ENCODE measurements around the gene ALKAL2. TPM values are rescaled to one million over a fixed set of nuclear protein-coding genes. Genes with fewer than 3 reads are reported as not detected.

Gene ALKAL2
- total and polyA plus RNA-seq, 10 of the 15 experiments (the other 5 are each of a cell fraction or from before 2014, with no cell fraction given): 0.11 to 0.29 (median 0.11) TPM; not detected in 7

GRCh38 chr2:290090-290722, 2.3 kb upstream of the ALKAL2 start:
- RAD21 ChIA-PET (ENCODE audit: unreplicated experiment): interaction anchor here (1.1 to 1.7 kb wide), 6 partner anchors 29 to 342 kb away, joined by 3 to 7 read pairs (median 4); no protein-coding TSS in a partner anchor
- intact Hi-C loops (cut with micrococcal nuclease; ENCODE audit: unreplicated experiment) (loop anchor here (1.0 kb wide), 2 partner anchors 44 to 118 kb away; no protein-coding TSS in a partner anchor), in situ Hi-C loops (cut with MboI) (no loop called here)
- Histone ChIP-seq H3K9me3 (replicated peaks; ENCODE audit: control insufficient read depth, insufficient read depth, low read length) (no peaks in the 10 kb centered on the region), H3K4me2 (ENCODE audit: control insufficient read depth, insufficient read depth) (peak overlapping the region; percentile 54; the same call in 1 of the 2 replicates), H3K4me1 (ENCODE audit: control insufficient read depth, insufficient read depth, low read length) (no peaks in the 10 kb centered on the region), H3K36me3 (ENCODE audit: control insufficient read depth in 2 of 2, insufficient read depth in 2 of 2, low read length in 1 of 2) (no peaks in the 10 kb centered on the region), H3K27ac (ENCODE audit: control insufficient read depth, insufficient read depth) (no peak overlapping the region), H4K20me1 (ENCODE audit: control insufficient read depth, insufficient read depth) (no peaks in the 10 kb centered on the region), H3K4me3 (peak overlapping the region; percentile 20; the same call in 1 of the 2 replicates), H3K79me2 (ENCODE audit: control insufficient read depth, insufficient read depth, low read length) (no peaks in the 10 kb centered on the region), H2AFZ (ENCODE audit: control insufficient read depth, low read depth, low read length) (no peak overlapping the region), H3K27me3 (replicated peaks in 1 of 2; ENCODE audit: control insufficient read depth in 2 of 2, insufficient read depth in 2 of 2, low read length in 1 of 2) (peaks cover 2 to 3% of the 10 kb centered on the region in 2 experiments; a peak in 2 of 4 replicates), H3K9ac (ENCODE audit: control insufficient read depth, insufficient read depth, low read length) (no peak overlapping the region)
- peak; percentile 77 for ATAC-seq
- CTCF ChIA-PET: interaction anchor here (0.8 to 1.7 kb wide), 9 partner anchors 10 to 273 kb away, joined by 3 to 7 read pairs (median 4); no protein-coding TSS in a partner anchor
- no TSS peak for BruUV-seq (replicated peaks)
- SMC1A ChIA-PET (ENCODE audit: uncharacterized antibody, unreplicated experiment): interaction anchor here (0.9 to 1.1 kb wide), 3 partner anchors 75 to 271 kb away, joined by 3 read pairs; no protein-coding TSS in a partner anchor
- DNase-seq (ENCODE audit: low read depth, low spot score): no peak
- WGBS (ENCODE audit: insufficient coverage, insufficient replicate concordance, low lambda C conversion rate, missing lambda C conversion rate): 16% methylated on average over 15 of the region's 15 CpGs
- TF ChIP-seq EZH2 (IDR thresholded peaks at IDR 0.05; ENCODE audit: borderline replicate concordance, control insufficient read depth, low read depth, low read length): 0 out of 2 replicates have a peak, but pooled peaks have one; percentile 74
- TF ChIP-seq SMC3 (IDR thresholded peaks at IDR 0.05; ENCODE audit: borderline replicate concordance, low read length): peak; percentile 54; the same call in 1 of the 2 replicates
- TF ChIP-seq ZNF622 (IDR thresholded peaks at IDR 0.05): no peak
- peak; percentile 66 for TF ChIP-seq RAD21 (IDR thresholded peaks at IDR 0.05; ENCODE audit: insufficient read depth, low read depth, low read length)
- TF ChIP-seq HDGF (IDR thresholded peaks at IDR 0.05): no peak
- TF ChIP-seq WRNIP1 (IDR thresholded peaks at IDR 0.05; ENCODE audit: borderline replicate concordance, low read depth, low read length): no peak
- peak; percentile 65 to 77 (median 66) for TF ChIP-seq CTCF (IDR thresholded peaks at IDR 0.05 in 2 of 3, conservative IDR thresholded peaks at IDR 0.05 in 1 of 3; ENCODE audit: control insufficient read depth in 2 of 3, extremely low read depth in 1 of 3, insufficient read depth in 1 of 3, low read depth in 3 of 3, low read length in 3 of 3)
- no peak for TF ChIP-seq ZNF687 (IDR thresholded peaks at IDR 0.05)
- no peak for FAIRE-seq
- POLR2A ChIA-PET: no interaction called here

Measured in GM12878 (cell line).